NCI-H146 (cell line): ENCODE measurements around the gene C5orf22.
"Not testable (repeated sequence)": the region's sequence is repeated elsewhere in the genome, so short reads cannot be mapped to it uniquely, and the experiment has no call there.

Experiments
- DNase-seq: peaks from one replicate; lab custom pipeline; 2025; lab: John Stamatoyannopoulos, UW

C5orf22 gene

DNA sequence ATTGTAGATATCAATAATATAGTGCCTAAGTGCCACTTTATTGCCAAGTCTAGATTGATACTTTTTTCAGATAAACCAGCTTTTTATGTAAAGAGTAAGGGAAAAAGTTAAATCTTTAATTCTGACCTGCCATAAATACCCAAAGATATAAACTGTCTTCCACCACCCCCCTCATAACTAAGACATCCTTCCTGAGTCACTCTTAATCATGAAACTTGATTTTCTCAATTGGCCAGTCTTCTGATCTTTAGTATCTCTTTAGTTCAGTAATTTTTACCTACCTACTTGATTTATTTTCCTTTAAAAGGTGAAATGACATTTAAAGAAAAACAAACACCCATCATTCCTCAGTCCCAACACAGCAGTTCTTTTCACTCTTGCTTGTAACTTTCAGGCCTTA lies 21.8 kb downstream of the C5orf22 start:
- DNase-seq: no peak

DNA sequence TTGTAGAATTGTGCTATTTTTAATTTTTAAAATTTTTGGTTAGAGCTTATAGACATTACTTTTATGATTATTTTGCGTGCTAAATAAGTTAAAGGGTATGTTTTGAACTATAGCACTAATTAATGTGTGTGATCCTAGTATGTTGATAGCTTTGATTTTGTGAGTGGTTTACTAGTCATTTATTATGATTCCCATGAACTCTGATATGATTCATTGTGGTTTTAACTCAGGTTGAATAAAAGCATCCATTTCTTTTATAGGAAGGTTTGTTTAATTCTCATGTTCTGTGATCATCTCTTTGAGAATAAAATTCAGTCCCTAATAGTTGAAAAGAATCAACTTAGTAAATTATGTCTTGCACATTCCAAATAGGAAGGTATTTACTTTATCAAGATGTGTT lies 22.5 kb downstream of the C5orf22 start:
- no peak for DNase-seq

DNA sequence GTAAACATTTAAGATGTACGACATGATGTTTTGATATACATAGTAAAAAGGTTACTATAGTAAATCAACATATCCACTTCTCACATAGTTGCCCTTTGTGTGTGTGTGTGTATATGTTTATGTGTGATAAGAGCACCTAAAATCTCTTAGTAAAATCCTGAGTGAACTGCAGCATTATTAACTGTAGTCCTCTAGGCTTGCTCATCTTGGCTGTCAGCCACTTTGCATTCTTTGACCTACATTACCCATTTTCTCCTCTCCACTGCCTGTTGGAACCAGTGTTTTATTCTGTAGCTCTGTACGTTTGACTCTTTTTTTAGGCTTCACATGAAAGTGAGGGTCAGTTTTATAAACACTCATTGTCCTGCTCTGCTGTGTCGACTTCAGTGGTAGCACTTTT lies 24.4 kb downstream of the C5orf22 start:
- no peak for DNase-seq

DNA sequence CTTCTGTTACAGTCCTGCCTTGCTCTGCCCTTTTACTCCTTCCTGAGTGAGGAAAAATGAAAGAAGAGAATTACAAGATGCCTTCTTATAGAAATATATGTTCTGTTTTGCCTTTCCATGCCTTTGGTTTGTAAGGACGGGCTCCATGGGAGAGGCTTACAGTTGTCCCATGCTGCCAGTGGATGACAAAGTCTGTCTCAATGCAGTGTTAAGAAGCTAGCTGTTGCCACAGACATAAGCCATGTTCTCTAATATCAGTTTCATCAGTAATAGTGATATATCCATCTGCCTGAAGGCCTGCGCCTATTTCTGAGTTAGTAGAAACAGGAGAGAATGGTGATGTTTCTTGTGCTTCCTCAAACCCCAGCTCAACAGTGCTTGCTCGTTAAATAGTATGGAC lies 27.8 kb downstream of the C5orf22 start:
- DNase-seq: no peak

DNA sequence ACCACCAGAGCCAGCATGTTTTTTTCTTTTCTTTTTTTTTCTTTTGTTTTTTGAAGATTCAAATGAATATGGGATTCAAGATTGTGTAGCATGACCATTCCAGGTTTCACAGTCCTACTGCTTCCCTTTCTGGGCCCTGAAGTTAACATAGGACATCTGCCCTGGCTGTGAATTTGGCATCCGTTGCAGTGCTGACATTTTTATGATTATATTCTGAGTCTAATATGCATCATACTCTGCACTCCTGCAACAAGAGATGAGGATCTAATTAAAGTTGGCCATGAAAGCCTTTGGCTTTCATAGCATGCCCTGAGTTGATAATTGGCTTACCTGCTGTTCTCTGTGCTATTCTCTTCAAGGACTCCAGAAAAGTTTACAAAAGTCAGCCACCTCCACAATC lies 29.8 kb downstream of the C5orf22 start:
- no peak for DNase-seq

DNA sequence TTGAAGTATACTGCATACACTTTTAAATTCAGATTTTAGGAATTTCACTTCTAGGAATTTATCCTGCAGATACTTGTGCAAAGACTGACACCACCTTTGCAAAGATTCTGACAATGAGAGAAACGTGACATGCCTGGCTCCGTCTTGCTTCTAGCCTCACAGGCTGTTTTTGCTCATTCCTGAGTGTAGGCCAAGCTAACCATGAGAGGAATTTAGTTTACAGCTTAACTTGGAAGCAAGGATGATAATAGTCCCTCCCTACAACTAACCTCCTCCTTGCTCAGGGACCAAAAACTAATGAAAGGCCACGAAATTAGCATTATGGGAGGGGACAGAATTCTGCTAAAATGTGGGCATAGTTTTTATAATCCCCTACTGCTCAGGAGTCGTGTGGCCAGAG lies 31.1 kb downstream of the C5orf22 start:
- no peak for DNase-seq

DNA sequence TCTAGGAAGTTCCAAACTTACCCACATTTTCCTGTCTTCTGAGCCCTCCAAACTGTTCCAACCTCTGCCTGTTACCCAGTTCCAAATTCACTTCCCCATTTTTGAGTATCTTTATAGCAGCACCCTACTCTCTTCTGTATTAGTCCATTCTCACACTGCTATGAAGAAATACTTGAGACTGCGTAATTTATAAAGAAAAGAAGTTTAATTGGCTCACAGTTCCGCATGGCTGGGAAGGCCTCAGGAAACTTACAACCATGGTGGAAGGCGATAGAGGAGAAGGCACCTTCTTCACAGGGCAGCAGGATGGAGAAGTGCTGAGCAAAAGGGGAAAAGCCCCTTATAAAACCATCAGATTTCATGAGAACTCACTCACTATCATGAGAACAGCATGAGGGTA lies 34.3 kb downstream of the C5orf22 start:
- not testable (repeated sequence) for DNase-seq

DNA sequence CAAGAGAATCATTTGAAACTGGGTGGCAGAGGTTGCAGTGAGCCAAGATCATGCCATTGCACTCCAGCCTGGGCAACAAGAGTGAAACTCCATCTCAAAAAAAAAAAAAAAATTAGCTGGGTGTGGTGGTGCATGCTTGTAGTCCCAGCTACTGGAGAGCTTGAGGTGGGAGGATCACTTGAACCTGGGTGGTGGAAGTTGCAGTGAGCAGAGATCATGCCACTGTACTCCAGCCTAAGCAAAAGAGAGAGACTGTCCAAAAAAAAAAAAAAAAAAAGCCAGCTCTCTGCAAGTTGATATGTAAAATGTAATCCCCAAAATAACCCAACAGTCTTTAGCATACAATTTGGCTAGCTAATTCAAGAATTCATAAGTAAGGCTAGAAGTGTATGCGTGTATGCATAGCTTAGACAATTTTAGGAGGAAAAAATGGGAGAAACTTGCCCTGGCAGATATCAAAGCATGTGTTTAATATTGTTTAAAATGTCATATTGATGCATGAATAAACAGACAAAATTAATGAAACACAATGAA lies 36.3 kb downstream of the C5orf22 start:
- no peak for DNase-seq

DNA sequence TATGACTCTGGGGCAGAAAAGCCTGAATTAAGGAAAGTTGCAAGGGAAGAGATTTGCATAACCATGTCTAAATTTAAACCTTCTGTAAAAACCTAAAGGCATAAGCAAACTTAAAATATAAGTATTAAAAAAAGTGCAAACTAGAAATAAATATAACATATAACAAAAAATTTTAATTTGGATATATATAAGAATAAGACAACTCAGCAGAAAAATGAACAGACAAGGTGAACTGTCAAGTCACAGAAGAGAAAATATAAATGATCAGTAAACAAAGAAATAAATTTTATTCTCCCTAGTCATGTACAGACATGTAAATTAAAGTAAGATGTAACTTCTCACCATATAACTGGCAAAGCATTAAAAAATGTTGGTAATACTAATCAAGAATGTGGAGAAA lies 37.0 kb downstream of the C5orf22 start:
- DNase-seq: no peak

DNA sequence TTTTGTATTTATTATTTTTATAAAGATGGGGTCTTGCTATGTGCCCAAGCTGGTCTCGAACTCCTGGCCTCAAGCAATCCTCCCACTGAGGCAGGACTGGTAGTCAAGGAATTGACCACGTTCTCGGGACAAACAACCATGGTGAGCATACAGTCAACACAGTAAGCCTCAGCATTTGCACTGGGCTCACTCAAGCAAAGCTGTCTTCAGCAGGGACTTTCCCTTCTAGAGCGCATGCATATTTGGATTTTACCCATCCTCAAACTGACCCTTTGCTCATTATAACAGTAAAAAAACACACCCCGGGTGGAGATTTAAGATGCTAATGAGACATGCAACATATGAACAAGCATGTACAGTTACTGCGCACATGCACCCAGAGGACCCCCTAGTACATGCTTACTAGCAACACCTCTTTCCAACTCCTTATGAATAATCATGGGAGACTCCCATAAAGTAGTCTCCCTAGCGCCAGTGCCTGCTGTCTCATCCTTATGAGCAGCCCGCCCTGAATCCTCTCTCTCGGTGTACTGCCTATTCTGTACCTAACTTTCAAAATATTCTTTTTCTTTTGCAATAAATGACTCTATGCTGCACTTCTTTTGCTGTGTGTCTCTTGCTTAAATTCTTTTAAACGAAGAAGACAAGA lies 41.5 kb downstream of the C5orf22 start:
- no peak for DNase-seq

DNA sequence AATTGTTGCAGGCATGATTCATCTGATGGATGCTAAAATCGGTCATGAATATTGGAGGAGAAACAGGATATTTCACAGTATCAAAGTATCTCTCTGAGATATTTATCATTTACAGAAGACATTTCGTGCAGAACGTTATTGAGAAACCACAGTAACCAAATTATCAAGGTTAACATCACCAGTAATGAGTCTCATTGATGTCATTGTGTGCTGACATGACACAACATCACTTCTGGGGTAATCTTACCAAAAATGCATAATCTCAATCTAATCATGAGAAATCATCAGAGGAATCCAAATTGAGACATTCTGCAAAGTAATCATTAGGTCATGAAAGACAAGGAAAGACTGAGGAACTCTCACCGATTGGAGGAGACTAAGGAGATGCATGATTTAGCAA lies 42.7 kb downstream of the C5orf22 start:
- DNase-seq: no peak

DNA sequence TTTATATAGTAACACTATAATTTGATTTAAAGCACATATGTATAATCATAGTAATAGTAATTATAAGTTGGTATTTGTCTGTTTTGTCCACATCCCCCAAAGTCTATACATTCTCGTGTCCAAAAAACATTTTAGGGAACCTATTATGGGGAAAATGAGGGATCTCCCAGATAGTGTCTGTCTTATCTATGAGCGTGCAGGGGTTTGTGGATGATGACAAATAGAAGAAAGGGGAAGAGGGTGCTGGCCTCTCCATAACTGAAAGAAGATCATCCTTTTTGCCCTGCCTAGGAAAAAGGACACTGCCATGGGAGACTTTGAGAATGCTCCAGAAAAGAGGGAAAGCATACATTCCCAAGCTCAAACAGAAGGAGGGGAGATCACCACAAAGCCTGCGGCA lies 45.3 kb downstream of the C5orf22 start:
- no peak for DNase-seq

DNA sequence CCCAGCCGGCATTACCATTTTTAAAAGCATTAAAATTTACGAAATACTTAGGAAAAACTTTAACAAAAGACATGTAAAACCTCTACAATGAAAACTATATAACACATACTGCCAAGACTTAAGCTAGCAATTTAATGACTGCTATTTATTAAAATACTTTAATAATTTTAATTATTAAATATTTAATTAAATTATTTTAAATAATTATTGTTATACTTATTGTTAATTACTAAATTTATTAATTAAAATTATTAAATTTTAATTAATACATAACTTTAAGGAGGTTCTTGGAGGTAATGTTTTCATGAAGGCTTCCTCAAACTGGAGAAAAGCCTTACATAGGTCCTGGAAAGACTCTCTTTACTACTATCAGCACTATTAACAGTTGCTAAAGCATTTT lies 47.5 kb downstream of the C5orf22 start:
- no peak for DNase-seq

DNA sequence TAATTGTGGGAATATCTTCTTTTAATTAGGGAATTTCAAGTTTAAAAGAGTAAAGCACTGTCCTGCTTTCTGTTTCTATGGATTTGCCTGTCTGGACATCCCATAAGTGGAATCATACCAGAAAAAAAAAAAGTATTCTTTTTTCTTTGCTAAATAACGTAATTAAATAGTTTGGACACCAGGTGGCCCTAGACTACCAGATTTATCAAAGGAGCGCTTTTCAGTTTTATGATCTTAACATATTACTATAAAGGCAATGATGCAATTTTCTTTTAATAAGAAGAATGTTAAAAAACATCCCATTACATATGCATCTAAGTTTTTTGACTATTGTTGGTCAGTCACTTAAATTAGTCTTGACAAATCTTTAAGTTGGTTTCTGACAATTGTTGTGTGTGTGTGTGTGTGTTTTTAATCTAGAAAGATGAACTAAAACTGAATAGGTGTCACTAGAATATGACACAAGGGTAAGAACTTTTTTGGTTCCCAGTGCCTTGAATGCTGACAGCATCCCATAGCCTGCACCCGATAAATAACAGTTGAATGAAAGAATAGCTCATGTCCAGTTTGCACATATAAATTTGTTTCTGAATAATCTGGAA lies 49.5 kb downstream of the C5orf22 start:
- DNase-seq: peak; percentile 29

DNA sequence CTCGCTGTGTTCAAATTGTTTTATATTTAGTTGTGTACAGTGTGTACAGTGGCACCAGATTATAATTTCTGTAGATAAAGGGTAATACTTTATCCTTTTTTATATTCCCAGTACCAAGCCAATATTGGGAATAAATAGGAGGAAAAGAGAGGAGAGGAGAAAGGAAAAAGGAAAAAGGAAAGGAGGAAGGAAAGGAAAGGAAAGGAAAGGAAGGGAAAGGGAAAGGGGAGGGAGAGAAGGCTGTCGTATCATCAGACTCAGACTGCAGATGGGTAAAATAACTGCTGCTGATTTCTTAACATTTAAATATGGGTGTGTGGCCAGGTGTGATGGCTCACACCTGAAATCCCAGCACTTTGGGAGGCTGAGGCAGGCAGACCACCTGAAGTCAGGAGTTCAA lies 51.0 kb downstream of the C5orf22 start:
- DNase-seq: no peak

DNA sequence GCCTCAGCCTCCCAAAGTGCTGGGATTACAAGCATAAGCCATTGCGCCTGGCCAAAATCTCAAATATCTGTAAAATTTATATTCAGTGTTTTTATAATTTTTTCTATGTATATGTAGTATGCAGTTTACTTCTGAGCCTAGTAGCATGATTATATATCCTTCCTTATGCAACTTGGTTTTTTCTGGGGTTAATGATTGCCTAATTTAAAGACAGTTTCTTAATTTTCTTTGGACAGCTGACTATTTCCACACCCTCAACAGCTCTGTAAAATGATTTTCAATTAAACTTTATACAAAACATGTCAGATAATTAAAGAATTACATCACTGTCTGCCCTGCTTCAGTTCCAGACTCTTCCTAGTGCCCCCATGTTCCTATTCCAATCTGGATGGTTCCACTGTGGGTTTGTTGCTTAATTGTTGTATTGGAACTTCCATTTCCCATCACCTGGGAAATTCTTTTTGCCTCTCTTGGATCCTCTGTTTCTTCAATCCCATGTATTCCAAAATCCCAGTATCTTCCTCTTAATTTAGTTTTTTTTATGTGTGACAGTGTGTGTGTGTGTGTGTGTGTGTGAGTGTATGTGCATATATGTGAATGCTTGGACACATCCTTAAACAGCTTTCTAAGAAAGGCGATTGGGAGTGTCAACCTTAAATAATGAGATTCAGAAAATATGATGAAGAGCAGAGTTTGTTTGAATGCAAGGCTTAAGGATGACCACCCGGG lies 53.2 kb downstream of the C5orf22 start:
- no peak for DNase-seq

DNA sequence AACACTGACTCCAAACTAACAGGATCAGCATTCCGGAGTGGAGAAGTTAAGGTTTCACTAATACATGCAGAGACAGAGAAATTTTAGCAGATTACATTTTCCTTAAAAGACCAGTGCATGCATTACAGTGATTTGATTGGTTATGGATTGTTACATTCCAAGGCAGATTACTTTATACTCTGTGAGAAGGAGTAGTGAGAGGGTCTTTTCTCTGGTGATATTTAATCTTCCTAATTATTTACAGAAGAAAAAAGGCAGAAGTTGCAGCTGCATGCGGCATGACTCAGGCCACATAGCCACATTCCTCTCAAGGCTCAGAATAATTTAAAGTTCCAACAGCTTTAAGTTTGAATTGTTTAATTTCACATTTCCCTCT lies 53.8 kb downstream of the C5orf22 start:
- no peak for DNase-seq

DNA sequence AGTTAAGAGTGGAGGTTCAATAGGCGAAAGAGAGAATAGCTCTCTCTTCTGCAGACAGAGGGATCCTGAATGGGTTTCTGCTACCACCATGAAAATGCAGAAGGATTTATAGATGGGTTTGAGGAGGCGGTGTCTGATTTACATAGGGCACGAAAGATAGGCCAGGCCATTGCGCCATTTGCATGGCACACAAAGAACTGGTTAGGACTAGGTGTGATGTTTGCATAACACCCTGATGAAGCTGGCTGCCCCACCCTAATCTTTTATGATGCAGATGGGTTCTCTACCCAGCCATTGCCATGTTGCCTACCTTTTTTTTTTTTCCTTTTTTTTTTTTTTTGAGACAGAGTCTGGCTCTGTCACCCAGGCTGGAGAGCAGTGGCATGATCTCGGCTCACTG lies 55.4 kb downstream of the C5orf22 start:
- no peak for DNase-seq

DNA sequence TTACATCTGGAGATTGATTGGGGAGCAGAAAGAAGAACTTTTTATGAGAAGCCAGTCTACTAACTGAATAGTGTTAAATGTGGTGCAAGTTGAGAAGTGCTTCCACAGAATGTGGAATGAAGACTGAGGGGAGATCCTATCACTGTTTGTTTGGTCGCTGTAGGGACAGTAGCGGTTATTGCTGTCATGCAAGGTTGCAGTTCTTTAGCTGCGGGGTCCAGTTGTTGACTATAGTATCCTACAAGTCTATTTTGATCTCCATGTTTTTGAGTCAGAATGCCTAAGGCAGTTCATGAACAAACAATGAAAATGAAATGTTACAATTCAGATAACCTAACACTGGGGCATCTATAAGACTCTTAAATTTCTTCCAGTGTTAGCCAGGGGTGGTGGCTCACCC lies 61.6 kb downstream of the C5orf22 start:
- no peak for DNase-seq

DNA sequence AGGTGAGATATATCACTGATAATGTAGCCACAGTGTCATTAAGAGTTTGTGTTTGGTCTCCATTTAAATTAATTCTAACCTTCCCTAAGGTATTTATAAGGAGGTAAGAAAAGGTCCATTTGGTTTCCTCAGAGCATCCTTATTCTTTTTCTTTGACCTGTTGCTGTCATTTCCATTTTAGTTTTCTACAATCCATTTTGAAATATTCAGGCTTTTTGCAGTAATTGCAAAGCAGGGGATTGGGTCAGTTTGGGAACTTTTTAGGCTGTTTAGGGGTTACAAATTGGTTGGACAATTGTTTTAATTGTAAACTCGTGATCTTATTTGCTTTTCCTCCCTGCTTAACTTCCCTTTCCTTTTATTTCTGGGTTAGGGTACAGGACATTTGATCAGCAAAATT lies 64.3 kb downstream of the C5orf22 start:
- no peak for DNase-seq

DNA sequence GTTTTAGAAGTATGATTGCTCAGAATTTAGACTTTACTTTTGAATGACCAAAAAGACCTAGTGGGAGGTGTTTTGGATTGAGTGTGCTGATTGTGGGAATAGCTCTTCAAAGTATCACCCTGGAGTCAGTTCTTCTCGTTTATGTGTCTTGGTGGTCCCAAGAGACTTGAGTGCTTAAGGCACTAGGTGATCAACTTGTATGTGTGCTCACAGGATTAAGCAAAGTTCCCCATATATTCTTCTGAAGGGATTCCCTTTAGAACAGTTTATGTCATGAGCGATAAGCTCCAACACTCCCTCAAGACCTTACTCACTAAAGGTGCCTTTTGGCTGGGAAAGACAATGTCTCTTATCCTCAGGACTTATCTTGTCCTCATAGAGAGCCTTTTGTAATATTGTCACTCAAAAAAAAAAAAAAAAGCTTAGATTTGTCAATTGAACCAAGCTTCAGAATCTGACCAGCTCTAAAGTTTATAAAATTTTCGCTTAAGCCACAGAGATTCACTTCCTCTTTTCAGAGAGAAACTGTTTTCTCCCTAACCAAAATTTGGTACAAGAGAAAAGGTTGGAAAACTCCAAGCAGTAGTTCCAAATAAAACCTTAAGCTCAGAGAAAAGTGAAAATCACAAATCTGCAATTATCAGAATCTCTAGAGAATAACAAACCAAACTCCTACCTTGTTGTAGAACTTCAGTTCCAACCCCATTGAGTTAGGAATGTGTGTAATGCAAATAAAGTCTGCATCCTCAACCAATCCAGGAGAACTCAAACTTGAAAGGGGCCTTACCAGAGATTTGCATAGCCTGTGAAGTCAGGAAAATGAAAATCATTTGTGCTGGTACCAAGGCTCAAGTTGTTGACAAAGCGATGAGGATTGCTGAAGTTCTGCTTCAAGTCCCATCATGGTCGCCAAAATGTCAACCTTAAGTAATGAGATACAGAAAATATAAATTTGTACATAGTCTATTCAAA lies 66.8 kb downstream of the C5orf22 start:
- no peak for DNase-seq

DNA sequence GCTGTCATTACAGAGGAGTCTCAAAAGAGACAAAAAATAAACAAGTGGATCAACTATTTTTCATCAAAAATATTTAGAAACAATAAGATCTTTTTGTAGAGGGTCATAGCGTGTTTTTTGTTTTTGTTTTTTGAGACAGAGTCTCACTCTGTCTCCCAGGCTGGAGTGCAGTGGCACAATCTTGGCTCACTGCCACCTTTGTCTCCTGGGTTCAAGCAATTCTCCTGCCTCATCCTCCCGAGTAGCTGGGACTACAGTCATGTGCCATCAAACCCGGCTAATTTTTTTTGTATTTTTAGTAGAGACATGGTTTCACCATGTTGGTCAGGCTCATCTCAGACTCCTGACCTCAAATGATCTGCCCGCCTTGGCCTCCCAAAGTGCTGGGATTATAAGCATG lies 70.2 kb downstream of the C5orf22 start:
- not testable (repeated sequence) for DNase-seq
